ENCODE measurements around the gene CTSF. TPM values are rescaled to one million over a fixed set of nuclear protein-coding genes. Genes with fewer than 3 reads are reported as not detected.

CTSF gene
- total RNA-seq, 1 donor from 2014 or later = 57.6 TPM

DNA sequence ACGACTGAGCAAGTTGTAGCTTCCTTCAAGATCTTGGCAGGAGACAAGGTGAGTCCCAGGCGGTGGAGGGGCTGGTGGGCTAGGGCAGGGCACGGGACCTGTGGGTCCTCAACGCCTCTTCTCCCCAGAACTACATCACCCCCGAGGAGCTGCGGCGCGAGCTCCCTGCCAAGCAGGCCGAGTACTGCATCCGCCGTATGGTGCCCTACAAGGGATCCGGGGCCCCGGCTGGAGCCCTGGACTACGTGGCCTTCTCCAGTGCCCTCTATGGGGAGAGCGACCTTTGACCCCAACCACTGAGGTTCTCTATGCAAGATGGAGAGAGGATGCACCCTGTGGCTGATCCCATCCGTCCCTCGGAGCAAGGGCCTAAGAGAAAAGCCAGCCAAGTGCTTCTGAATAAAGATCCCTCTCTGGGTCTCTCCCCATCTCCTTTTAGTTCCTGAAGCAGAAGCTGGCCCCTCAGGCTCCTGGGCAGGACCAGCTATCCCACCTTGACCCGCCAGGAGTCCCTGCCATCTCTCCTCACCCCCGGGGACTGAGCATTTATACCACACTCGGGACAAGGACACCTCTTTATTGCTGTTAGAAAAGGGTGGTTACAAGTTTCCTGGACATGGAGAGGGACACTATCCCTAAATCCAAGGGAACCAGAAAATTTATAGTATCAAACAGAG, 5.4 kb downstream of the CTSF start:
- intact Hi-C loops (cut with DNase I) = no loop called here
- no peak for DNase-seq (ENCODE audit: low spot score)

DNA sequence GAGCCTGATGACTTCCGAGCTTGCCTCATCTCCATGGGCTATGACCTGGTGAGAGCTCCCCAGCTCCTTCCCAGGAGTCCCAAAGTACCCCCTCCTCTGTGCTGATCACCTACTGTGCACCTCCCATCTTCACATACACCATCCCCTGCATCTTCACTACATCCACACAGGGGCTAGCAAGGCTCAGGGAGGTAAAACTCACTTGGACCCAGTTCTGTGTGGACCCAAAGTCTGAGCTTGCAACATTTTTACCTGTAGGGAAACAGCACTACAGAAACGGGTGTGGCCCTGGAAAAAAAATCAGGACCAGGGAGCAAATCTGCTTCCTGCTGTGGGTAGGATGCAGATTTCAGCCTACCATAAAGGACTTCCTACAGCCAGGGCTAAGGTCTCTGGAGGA, 6.1 kb downstream of the CTSF start:
- no peak for DNase-seq (ENCODE audit: low spot score)
- intact Hi-C loops (cut with DNase I) = no loop called here

DNA sequence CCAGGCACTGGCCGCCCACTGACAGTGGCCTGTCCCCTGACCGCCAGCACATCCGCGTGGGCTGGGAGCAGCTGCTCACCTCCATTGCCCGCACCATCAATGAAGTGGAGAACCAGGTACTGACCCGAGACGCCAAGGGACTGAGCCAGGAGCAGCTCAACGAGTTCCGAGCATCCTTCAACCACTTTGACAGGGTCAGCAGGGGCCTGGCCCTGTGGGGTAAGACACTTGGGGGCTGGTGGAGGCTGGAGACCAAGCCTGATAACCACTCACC, 6.5 kb downstream of the CTSF start:
- intact Hi-C loops (cut with DNase I) = no loop called here
- no peak for DNase-seq (ENCODE audit: low spot score)

DNA sequence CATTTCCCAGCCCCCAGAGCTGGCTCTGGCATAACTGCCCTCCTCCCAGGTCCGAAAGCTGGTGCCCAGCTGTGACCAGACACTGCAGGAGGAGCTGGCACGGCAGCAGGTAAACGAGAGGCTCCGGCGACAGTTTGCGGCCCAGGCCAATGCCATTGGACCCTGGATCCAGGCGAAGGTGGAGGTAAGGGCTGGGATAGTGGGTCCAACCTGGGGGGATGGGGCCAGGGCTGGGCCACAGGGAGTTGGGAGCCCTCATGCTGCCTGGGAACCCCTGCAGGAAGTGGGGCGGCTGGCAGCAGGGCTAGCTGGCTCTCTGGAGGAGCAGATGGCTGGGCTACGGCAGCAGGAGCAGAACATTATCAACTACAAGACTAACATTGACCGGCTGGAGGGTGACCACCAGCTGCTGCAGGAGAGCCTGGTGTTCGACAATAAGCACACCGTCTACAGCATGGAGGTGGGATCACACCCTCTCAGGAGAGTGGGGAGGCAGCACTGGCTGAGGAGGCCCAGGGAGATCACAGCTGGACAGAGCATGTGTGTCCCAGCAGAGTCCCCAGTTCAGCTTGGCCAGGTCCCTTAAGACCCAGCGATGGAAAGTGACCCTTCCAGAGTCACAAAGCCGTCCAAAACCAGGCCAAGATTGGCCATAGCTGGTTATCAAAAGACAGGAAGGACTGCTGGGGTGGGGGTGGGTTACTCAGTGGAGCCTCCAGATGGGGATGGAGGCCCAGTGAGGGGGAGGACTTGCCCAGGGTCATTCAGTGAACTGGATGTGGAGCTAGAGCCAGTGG, 7.0 kb downstream of the CTSF start:
- DNase-seq (ENCODE audit: low spot score) = no peak
- intact Hi-C loops (cut with DNase I) = no loop called here

DNA sequence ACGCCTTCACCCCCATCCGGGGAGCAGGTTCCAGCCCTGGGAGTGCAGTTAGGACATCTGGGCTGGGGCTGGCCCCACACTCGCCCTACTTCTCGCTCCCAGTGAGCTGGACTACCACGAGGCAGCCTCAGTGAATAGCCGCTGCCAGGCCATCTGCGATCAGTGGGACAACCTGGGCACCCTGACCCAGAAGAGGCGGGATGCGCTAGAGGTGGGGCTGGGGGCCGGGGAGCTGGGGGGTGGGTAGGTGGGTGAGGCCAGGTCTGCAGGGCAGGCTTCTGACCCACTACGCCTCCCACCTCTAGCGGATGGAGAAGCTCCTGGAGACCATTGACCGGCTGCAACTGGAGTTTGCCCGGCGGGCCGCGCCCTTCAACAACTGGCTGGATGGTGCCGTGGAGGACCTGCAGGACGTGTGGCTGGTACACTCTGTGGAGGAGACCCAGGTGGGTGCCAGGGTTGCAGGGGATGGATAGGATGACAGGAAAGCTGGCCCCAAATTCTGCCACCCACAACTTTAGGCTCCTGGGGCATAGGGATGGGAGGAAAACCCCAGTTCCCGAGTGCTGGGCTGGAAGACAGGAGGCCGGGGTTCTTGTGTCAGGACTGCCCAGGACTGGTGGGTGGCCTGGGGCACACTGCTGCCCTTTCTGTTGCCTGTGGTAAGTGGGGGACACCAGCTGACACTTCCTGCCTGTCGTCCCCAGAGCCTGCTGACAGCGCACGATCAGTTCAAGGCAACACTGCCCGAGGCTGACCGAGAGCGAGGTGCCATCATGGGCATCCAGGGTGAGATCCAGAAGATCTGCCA, 8.3 kb downstream of the CTSF start:
- no peak for DNase-seq (ENCODE audit: low spot score)
- intact Hi-C loops (cut with DNase I) = no loop called here

DNA sequence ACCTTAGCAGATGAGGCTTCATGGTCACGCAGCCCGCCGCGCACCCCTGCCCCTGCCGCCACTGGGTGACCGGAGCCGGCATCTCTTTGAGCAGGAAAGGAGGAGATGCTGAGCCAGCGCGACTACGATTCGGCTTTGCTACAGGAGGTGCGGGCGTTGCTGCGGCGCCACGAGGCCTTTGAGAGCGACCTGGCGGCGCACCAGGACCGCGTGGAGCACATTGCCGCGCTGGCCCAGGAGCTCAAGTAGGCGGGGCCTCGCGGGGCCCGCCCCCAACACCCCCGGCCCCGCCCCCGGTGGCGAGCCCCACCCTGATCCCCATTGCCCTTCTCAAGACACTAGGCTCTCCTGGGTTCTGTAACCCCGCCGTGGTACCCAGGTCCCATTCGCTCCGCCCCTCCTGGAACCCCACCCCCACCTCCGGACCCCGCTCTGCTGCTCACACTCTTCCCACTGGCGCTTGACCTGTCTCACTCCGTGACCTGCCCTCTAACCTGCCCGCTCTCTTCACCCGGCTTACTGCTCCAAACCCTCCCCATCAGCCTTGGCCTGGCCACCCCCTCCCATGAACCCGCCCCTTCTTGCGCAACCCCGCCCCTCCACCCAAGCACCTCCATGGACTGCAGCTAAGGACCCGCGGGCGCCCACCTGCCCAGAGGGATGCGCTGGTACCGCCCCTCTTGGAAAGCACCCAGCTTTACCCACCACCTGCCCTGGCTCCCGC, 9.1 kb downstream of the CTSF start:
- intact Hi-C loops (cut with DNase I) = no loop called here
- DNase-seq (ENCODE audit: low spot score) = no peak

DNA sequence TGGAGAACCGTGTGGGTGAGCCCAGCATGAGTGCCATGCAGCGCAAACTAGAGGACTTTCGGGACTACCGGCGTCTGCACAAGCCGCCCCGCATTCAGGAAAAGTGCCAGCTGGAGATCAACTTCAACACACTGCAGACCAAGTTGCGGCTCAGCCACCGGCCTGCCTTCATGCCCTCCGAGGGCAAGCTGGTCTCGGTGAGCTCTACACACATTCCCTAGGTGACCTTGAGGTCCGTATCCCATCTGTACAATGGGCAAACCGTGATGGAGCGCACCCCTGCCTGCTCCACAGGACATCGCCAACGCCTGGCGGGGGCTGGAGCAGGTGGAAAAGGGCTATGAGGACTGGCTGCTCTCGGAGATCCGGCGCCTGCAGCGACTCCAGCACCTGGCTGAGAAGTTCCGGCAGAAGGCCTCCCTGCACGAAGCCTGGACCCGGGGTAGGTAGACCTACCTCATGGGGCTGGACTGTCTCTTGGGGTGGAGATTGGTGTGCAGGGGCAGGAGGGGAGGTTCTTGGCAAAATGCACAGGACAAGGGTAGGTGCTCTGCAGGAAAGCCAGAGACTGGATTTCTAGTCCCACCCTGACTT, 10.6 kb downstream of the CTSF start:
- intact Hi-C loops (cut with DNase I) = no loop called here
- DNase-seq (ENCODE audit: low spot score) = no peak

DNA sequence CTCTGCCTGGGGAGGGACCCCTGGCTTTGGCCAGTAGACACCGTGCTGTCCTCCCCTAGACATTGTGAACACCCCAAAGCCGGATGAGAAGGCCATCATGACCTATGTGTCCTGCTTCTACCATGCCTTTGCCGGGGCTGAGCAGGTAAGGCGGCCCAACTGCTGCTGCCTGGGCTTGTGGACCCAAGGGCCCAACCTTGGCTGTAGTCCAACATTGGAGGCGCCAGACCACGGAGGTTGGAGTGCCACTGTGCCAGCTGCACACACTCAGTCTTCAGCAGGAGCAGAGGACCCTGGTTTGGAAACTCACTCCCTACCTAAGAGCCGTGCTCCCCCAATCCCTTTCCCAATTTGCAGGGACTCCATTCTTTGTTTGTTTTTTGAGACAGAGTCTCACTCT, 12.3 kb downstream of the CTSF start:
- intact Hi-C loops (cut with DNase I) = no loop called here
- no peak for DNase-seq (ENCODE audit: low spot score)

DNA sequence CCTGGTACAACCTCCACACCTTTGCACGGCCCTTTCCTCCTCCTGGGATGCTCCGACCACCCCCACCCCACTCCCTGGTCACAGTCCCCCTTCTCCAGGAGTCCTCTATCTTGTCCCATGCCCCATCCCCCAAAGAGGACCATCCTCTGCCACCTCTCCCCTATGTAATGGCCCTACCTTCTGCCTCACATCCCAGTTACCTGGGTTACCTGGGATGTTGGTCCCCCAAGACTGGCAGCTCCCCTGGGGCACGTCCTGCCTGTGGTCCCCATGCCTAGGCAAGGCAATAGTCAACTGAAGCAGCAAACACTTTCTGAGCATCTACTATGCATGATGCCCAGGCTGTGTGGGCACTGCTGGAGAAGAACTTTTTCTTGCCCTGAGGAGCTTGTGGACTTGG, 13.0 kb downstream of the CTSF start:
- DNase-seq (ENCODE audit: low spot score) = no peak
- intact Hi-C loops (cut with DNase I) = no loop called here

DNA sequence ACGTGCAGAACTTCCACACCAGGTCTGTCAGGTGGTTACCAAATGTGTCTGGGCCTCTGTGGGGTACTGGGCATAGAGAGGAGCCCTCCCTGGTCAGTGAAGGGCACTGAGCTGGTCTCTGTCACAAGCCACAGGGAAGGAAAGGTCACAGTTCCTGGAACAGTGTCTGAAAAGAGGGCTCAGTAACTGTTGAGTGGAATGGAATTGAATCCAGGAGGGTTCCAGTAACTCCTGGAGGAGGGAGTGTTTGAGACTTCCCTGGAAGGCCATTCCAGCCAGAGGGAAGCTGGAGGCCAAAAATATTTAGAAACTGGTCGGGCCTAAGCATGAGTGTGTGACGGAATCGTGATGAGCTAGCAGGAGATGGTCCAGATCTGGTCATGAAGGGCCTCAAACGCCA, 13.8 kb downstream of the CTSF start:
- intact Hi-C loops (cut with DNase I) = no loop called here
- no peak for DNase-seq (ENCODE audit: low spot score)

DNA sequence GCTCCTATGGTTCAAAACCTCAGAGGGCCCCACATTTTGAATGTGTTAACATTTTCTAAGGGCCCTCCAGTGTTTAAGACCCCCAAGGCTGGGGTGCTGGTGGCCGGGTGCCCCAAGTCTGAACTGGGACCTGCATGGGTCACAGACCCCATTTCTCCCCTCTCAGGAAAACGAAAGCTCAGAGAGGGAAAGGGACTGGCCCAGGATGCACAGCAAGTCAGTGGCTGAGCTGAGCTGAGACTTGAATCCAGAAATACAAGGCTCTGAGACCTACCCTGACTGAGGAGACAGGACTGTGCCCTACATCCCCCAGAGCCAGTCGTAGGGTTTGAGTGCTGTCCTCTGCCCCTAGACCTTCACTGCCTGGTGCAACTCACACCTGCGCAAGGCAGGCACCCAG, 17.5 kb downstream of the CTSF start:
- intact Hi-C loops (cut with DNase I) = no loop called here
- DNase-seq (ENCODE audit: low spot score) = no peak

DNA sequence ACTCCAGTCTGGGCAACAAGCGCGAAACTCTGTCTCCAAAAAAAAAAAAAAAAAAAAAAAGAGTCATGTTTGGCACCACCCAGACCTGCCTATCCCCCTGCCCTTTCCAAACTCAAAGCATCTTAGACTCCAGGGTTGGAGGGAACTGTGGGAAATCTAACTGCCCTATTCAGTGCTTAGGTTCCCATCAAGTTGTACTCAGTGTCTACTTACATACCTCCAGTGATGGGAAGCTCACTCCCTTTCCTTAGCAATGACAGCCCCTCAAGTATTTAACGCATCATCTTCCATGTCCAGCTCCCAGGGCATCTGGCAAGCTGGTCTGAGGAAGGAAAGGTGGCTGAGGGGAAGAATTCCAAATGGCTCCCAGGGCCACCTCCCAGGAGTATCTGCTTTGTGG, 18.7 kb downstream of the CTSF start:
- intact Hi-C loops (cut with DNase I) = no loop called here
- no peak for DNase-seq (ENCODE audit: low spot score)

DNA sequence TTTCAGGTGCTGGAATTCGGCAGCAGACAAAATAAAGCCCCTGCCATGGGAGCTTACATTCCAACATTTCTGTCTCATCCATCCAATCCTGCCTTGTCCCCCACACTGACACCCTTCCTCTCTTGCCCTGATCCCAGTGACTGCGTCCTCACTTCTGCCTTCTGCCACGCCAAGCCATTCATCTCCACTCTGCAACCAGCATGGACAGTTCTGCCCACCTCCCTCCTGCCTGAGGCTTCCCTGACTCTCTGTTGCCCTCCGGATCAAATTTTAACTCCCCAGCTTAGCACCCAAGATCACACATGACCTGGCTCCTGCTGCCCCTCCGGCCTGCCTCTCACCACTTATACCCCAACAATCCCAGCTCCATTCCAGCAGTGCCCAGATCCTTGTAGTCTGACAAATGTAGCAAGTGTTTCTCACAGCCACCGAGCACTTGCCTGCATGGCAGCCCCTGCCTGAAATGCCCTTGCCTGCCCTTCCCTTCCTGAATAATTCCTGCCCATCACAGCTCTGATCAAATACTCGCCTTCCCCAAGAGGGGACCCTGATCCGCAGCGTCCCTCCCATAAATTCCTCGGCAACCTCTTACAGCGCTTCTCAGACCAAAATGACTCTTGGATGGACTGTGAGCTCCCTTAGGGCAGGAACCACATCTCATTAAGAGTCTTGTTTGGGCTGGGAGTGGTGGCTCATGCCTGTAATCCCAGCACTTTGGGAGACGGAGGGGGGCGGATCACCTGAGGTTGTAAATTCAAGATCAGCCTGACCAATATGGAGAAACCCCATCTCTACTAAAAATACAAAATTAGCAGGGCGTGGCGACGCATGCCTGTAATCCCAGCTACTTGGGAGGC, 19.4 kb downstream of the CTSF start:
- intact Hi-C loops (cut with DNase I) = no loop called here
- DNase-seq (ENCODE audit: low spot score) = no peak

DNA sequence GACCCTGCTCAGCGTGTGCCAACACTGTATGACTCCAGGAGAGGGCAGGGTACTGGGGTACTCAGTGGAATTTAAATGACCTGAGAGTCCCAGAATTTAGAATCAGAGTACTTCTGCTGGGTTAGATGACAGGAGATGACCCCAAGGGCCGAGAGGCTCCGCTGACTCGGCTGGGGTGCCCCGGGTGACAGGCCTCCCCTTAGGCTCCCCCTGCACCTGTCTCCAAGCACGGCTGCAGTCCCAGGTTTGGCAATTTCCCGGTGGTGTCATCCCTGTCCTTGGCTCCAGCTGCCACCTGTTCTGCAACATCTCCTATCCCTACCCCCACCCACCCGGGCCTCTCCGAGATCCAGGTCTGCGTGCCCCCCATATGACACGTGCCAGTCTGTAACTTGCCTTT, 20.4 kb downstream of the CTSF start:
- intact Hi-C loops (cut with DNase I) = no loop called here
- DNase-seq (ENCODE audit: low spot score) = no peak

DNA sequence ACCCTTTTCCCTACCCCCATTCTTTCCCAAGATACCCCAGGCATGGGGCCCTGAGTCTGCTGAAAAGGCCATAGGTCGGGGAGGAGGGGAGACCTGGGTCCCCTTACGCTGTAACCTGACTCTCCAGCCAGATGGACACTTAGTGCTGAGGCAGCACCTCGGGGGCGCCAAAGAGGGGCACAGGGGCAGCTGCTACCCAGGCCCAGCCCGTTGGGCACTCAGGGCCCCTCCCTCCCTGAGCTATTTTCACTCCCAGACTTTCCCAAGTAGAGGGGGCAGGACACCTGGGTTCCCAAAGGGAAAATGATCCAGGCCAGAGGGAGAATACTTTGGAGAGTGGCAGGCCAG, 20.8 kb downstream of the CTSF start:
- intact Hi-C loops (cut with DNase I) = no loop called here
- no peak for DNase-seq (ENCODE audit: low spot score)

DNA sequence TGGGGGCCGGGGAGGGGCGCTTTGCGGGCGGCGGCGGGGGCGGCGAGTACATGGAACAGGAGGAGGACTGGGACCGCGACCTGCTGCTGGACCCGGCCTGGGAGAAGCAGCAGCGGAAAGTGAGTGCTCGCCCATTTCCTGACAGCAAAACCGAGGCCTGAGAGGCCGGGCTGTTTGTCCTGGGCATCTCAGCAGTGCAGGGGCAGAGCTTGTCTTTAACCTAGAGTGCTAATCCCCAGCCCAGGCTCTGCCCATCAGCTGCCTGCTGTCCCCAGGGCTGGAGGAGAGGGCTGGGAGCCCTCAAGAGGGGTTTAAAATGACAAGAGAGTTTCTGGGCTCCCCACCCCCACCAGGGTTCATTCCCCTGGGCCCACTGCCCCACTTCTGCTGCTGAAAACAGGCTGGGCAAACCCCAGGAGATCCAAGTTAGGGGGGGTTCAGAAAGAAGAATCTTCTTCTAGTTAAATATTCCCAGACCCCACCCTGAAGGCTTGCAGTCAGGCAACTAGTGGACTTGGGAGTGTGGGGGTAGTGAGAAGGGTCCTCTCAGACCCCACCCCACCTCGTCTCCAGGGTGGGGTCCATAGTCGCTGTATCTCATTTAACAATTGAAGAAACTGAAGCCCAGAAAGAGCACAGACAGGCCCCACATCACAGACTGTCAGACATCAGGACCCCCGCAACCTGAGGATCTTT, 21.3 kb downstream of the CTSF start:
- DNase-seq (ENCODE audit: low spot score) = no peak
- intact Hi-C loops (cut with DNase I) = no loop called here

DNA sequence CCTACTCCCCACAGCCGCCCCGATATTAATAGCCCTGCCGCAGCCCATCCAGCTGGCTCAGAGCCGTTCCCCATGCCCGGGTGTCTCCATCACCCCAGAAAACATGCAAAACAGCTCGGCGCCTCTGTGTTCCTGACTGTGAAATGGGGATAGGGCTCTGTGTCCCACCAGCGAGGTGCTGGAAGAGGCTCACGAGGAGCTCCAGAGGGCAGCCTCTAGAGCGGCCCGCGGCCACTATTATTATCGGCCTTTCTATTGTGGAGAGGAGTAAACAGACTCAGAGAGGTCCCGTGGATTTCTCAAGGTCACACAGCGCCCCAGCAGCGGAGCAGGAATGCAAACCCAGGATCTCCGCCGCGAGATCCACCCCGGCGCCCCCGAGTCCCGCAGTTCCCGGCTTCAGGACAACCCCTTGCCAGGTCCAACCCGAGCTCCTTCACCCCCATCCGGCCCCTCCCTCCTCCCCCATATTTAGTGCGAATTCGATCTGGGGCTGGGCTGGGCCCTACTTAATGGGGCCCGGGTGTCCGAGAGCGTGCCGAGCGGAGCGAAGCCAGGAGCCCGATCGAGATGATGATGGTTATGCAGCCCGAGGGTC, 21.9 kb downstream of the CTSF start, which contains the start of gene ACTN3:
Gene ACTN3, plus strand, starts transcription at position 536 of the 598 bp plus-strand sequence. Its CDS starts 35 bp downstream, at position 571.
- intact Hi-C loops (cut with DNase I) = no loop called here
- no peak for DNase-seq (ENCODE audit: low spot score)

All from cardiac septum (tissue), 1 donor.